DOHH2 (cell line): Measurements from ENCODE around the gene ARCN1.
"Not testable (repeated sequence)": the region's sequence is repeated elsewhere in the genome, so short reads cannot be mapped to it uniquely, and the experiment has no call there.

Source experiments
- H3F3A ChIP-seq: fragments of 200-600 bp; sonication (generic), shearing (Covaris generic); 2 replicates; pipeline ENCODE4 v1.6.0; 2016; ENCODE audit warnings: antibody characterized with exemption, mild to moderate bottlenecking; ENCODE audit not compliant: control insufficient read depth, insufficient read depth
- H3K27ac ChIP-seq: fragments of 200-600 bp; sonication (generic); 2 replicates; pipeline ENCODE4 v1.5.1; 2014; ENCODE audit warnings: low read depth, mild to moderate bottlenecking, low read length, moderate library complexity
- H3K27me3 ChIP-seq: fragments of 200-600 bp; sonication (generic); 2 replicates; pipeline ENCODE4 v1.6.1; 2014; ENCODE audit warnings: mild to moderate bottlenecking, low read length, mixed read lengths; ENCODE audit not compliant: control insufficient read depth
- H3K36me3 ChIP-seq: fragments of 200-600 bp; sonication (generic); 2 replicates; pipeline ENCODE4 v1.6.1; 2014; ENCODE audit warnings: mild to moderate bottlenecking, low read length, moderate library complexity, mixed read lengths; ENCODE audit not compliant: control insufficient read depth
- H3K4me1 ChIP-seq: fragments of 200-600 bp; sonication (generic); 2 replicates; pipeline ENCODE4 v1.6.1; 2014; ENCODE audit warnings: mild to moderate bottlenecking, low read length, mixed read lengths; ENCODE audit not compliant: control insufficient read depth
- H3K4me2 ChIP-seq: fragments of 200-600 bp; sonication (generic); 2 replicates; pipeline ENCODE4 v1.6.0; 2014; ENCODE audit warnings: mild to moderate bottlenecking, low read length, moderate library complexity
- H3K4me3 ChIP-seq: fragments of 200-600 bp; sonication (generic); 2 replicates; pipeline ENCODE4 v1.5.1; 2014; ENCODE audit warnings: mild to moderate bottlenecking, low read length, mixed read lengths
- H3K79me2 ChIP-seq: fragments of 200-600 bp; sonication (generic); 2 replicates; pipeline ENCODE4 v1.6.1; 2014; ENCODE audit warnings: mild to moderate bottlenecking, low read length, mixed read lengths; ENCODE audit not compliant: control insufficient read depth
- H3K9me2 ChIP-seq: fragments of 200-600 bp; sonication (generic); replicated peaks from 2 replicates; pipeline ENCODE4 v1.6.1; 2014; ENCODE audit warnings: mild to moderate bottlenecking, low read length, mixed read lengths; ENCODE audit not compliant: control insufficient read depth
- H3K9me3 ChIP-seq: fragments of 200-600 bp; sonication (generic); 2 replicates; pipeline ENCODE4 v1.6.1; 2014; ENCODE audit warnings: antibody characterized with exemption, low read length, mixed read lengths; ENCODE audit not compliant: control insufficient read depth, insufficient read depth
- H4K20me1 ChIP-seq: fragments of 200-600 bp; sonication (generic); 2 replicates; pipeline ENCODE4 v1.6.0; 2014; ENCODE audit warnings: low read depth, mild to moderate bottlenecking, antibody characterized with exemption, low read length, moderate library complexity; ENCODE audit not compliant: control insufficient read depth, insufficient read depth
- EZH2phosphoT487 ChIP-seq: fragments of 200-600 bp; sonication (generic); IDR thresholded peaks from 2 replicates; pipeline ENCODE4 v1.6.1; 2017; ENCODE audit warnings: borderline replicate concordance, mild to moderate bottlenecking, antibody characterized with exemption, low read length, moderate library complexity, mixed read lengths
- TF ChIP-seq, protein P1 (sequence below): fragments of 200-600 bp; sonication (generic); IDR thresholded peaks from one replicate; pipeline ENCODE4 v1.5.1; 2014; ENCODE audit warnings: antibody characterized with exemption, mild to moderate bottlenecking, low read depth, low read length; ENCODE audit not compliant: poor library complexity, severe bottlenecking

Gene ARCN1

DNA sequence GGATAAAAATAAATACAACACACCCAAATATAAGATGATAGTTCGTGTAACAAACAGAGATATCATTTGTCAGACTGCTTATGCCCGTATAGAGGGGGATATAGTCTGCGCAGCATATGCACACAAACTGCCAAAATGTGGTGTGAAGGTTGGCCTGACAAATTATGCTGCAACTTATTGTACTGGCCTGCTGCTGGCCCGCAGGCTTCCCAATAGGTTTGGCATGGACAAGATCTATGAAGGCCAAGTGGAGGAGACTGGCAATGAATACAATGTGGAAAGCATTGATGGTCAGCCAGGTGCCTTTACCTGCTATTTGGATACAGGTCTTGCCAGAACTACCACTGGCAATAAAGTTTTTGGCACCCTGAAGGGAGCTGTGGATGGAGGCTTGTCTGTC, 11.4 kb upstream of the ARCN1 start:
- no peak overlapping the region for H3K27ac ChIP-seq
- H3F3A ChIP-seq: peaks cover 6% of the 10 kb centered on the region
- no peaks in the 10 kb centered on the region for H3K9me3 ChIP-seq
- H3K4me1 ChIP-seq: peaks cover 6% of the 10 kb centered on the region
- no peak overlapping the region for H3K4me3 ChIP-seq
- H3K79me2 ChIP-seq: 0 out of 2 replicates have a peak, but pooled peaks cover 4% of the 10 kb centered on the region
- H4K20me1 ChIP-seq: no peaks in the 10 kb centered on the region
- TF ChIP-seq, protein P1, sequence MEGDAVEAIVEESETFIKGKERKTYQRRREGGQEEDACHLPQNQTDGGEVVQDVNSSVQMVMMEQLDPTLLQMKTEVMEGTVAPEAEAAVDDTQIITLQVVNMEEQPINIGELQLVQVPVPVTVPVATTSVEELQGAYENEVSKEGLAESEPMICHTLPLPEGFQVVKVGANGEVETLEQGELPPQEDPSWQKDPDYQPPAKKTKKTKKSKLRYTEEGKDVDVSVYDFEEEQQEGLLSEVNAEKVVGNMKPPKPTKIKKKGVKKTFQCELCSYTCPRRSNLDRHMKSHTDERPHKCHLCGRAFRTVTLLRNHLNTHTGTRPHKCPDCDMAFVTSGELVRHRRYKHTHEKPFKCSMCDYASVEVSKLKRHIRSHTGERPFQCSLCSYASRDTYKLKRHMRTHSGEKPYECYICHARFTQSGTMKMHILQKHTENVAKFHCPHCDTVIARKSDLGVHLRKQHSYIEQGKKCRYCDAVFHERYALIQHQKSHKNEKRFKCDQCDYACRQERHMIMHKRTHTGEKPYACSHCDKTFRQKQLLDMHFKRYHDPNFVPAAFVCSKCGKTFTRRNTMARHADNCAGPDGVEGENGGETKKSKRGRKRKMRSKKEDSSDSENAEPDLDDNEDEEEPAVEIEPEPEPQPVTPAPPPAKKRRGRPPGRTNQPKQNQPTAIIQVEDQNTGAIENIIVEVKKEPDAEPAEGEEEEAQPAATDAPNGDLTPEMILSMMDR: no peak
- no peak for TF ChIP-seq EZH2phosphoT487
- no peak overlapping the region for H3K4me2 ChIP-seq
- H3K27me3 ChIP-seq: no peaks in the 10 kb centered on the region
- no peaks in the 10 kb centered on the region for H3K9me2 ChIP-seq
- peaks cover 14% of the 10 kb centered on the region for H3K36me3 ChIP-seq

DNA sequence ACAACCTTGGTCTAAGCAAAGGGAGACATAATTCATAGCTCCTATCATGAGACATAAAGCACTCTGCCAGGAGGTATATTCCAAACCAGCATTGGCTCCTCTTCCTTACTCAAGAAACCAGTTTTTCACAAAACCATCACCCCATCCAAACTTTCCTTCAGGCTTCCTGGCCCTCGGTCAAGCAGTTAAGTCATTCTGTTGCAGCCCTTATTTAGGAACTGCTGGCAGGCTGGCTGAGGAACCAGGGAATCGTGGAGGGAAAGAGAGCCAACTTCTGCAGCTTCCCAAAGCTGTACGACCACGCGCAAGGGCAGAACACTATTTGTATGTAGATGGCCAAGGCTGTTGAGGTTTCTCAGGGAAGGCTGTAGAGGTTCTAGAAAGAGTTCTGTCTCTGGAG, 7.2 kb upstream of the ARCN1 start:
- Histone ChIP-seq H3F3A (peaks cover 11% of the 10 kb centered on the region), H4K20me1 (no peaks in the 10 kb centered on the region), H3K4me1 (peaks cover 9% of the 10 kb centered on the region), H3K27ac (no peak overlapping the region), H3K27me3 (no peaks in the 10 kb centered on the region), H3K9me2 (no peaks in the 10 kb centered on the region), H3K4me2 (peak overlapping the region; percentile 72), H3K79me2 (0 out of 2 replicates have a peak, but pooled peaks cover 4% of the 10 kb centered on the region), H3K36me3 (no peaks in the 10 kb centered on the region), H3K9me3 (no peaks in the 10 kb centered on the region), H3K4me3 (peak overlapping the region; percentile 57)
- TF ChIP-seq EZH2phosphoT487: no peak
- TF ChIP-seq, protein P1: no peak

DNA sequence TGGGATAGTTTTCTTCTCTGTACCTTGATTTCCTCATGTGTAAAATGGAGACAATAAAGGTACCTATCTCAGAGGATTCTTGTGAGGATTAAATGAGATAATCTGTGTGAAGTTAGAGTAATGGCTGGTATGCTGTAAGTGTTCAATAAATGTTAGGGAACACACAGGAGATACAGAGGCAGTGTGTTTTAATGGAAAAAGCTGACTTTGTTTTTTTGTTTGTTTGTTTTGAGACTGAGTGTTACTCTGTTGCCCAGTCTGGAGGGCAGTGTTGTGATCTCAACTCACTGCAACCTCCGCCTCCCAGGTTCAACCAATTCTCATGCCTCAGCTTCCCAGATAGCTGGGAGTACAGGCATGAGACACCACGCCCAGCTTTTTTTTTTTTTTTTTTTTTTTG, 2.5 kb upstream of the ARCN1 start:
- H3K36me3 ChIP-seq: peaks cover 20% of the 10 kb centered on the region
- H3K9me2 ChIP-seq: no peaks in the 10 kb centered on the region
- H4K20me1 ChIP-seq: peaks cover 12% of the 10 kb centered on the region
- H3K9me3 ChIP-seq: no peaks in the 10 kb centered on the region
- H3K4me3 ChIP-seq: no peak overlapping the region
- H3K4me1 ChIP-seq: peaks cover 31% of the 10 kb centered on the region
- TF ChIP-seq, protein P1: no peak
- TF ChIP-seq EZH2phosphoT487: no peak
- H3K27me3 ChIP-seq: no peaks in the 10 kb centered on the region
- H3F3A ChIP-seq: peaks cover 8% of the 10 kb centered on the region
- no peak overlapping the region for H3K27ac ChIP-seq
- H3K79me2 ChIP-seq: peaks cover 35% of the 10 kb centered on the region
- no peak overlapping the region for H3K4me2 ChIP-seq

DNA sequence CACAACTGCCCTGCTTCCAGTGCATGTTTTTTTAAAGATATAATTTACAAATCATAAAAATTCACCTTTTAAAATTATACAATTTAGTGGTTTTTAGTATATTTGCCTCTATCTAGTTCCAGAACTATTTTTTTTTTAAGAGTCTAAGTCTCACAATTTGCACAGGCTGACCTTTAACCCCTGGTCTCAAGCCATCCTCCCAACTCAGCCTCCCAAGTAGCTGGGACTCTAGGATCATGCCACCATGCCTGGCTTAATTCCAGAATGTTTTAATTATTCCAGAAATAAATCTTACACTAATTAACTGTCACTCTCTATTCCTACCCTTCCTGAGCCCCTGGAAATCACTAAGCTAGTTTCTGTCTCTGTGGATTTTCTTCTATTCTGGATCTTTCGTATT, 1.4 kb upstream of the ARCN1 start:
- H3K27me3 ChIP-seq: no peaks in the 10 kb centered on the region
- TF ChIP-seq EZH2phosphoT487: no peak
- TF ChIP-seq, protein P1: no peak
- no peak overlapping the region for H3K4me3 ChIP-seq
- peaks cover 43% of the 10 kb centered on the region for H3K79me2 ChIP-seq
- no peak overlapping the region for H3K27ac ChIP-seq
- H3K9me3 ChIP-seq: no peaks in the 10 kb centered on the region
- no peaks in the 10 kb centered on the region for H3K9me2 ChIP-seq
- peaks cover 32% of the 10 kb centered on the region for H3K4me1 ChIP-seq
- H3K36me3 ChIP-seq: peaks cover 22% of the 10 kb centered on the region
- H3F3A ChIP-seq: peaks cover 6% of the 10 kb centered on the region
- H4K20me1 ChIP-seq: peaks cover 16% of the 10 kb centered on the region
- H3K4me2 ChIP-seq: no peak overlapping the region

DNA sequence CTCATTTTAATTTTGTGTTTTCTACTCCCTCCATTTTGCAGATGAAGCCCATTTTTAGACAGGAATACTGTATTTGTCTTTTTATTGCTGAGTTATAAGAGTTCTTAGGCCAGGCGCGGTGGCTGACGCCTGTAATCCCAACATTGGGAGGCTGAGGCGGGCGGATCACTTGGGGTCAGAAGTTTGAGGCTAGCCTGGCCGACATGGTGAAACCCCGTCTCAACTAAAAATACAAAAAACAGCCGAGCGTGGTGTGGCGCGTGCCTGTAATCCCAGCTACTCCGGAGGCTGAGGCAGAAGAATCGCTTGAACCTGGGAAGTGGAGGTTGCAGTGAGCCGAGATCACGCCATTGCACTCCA, 528 bp upstream of the ARCN1 start:
- not testable (repeated sequence) for H3F3A ChIP-seq, H3K27me3 ChIP-seq, H3K9me3 ChIP-seq, H3K9me2 ChIP-seq
- peak overlapping the region; percentile 89 for H3K4me2 ChIP-seq
- H3K4me1 ChIP-seq: peaks cover 30% of the 10 kb centered on the region
- H3K36me3 ChIP-seq: peaks cover 24% of the 10 kb centered on the region
- H3K4me3 ChIP-seq: peak overlapping the region; percentile 99
- H3K79me2 ChIP-seq: peaks cover 52% of the 10 kb centered on the region
- H3K27ac ChIP-seq: peak overlapping the region; percentile 15; the same call in 1 of the 2 replicates
- peaks cover 17% of the 10 kb centered on the region for H4K20me1 ChIP-seq
